ENCODE data around the gene MATR3.

MATR3 gene

GRCh38 chr5:139273322-139273571 is 20.3 kb upstream of the MATR3 start:
- DNase-seq, result peak; percentile 70

- DNase-seq, result peak; percentile 87
Measured at GRCh38 chr5:139273572-139274289, 19.8 kb upstream of the MATR3 start.

- DNase-seq, result no peak
Measured at GRCh38 chr5:139275536-139275935, 18.0 kb upstream of the MATR3 start.

GRCh38 chr5:139275956-139276355 is 17.6 kb upstream of the MATR3 start:
- no peak for DNase-seq

GRCh38 chr5:139276426-139276825 is 17.1 kb upstream of the MATR3 start:
- DNase-seq, result no peak

GRCh38 chr5:139277171-139277570 is 16.4 kb upstream of the MATR3 start:
- no peak for DNase-seq

GRCh38 chr5:139278540-139279274 is 14.8 kb upstream of the MATR3 start:
- DNase-seq, result no peak

GRCh38 chr5:139282197-139282557 is 11.4 kb upstream of the MATR3 start:
- no peak for DNase-seq

- DNase-seq, result no peak
Measured at GRCh38 chr5:139283252-139284166, 10.0 kb upstream of the MATR3 start.

- no peak for DNase-seq
Measured at GRCh38 chr5:139284295-139284694, 9.2 kb upstream of the MATR3 start.

GRCh38 chr5:139285651-139286392 is 7.7 kb upstream of the MATR3 start:
- no peak for DNase-seq

GRCh38 chr5:139287890-139288635 is 5.5 kb upstream of the MATR3 start:
- DNase-seq, result no peak

GRCh38 chr5:139291051-139291450 is 2.5 kb upstream of the MATR3 start:
- DNase-seq, result no peak

- DNase-seq, result no peak
Measured at GRCh38 chr5:139293202-139293506, 386 bp upstream of the MATR3 start.

GRCh38 chr5:139294374-139295165 is 1.0 kb downstream of the MATR3 start:
- DNase-seq, result peak; percentile 84

GRCh38 chr5:139295346-139296057 is 2.0 kb downstream of the MATR3 start:
- DNase-seq, result no peak

- DNase-seq, result no peak
Measured at GRCh38 chr5:139296198-139296597, 2.7 kb downstream of the MATR3 start.

GRCh38 chr5:139296862-139297326 is 3.4 kb downstream of the MATR3 start:
- no peak for DNase-seq

- DNase-seq, result no peak
Measured at GRCh38 chr5:139297439-139298133, 4.0 kb downstream of the MATR3 start.

- DNase-seq, result no peak
Measured at GRCh38 chr5:139298242-139298641, 4.7 kb downstream of the MATR3 start.

Measured in SHP77 treated with DMSO at 0.1 percent for 48 hours (cell line).